ENCODE results near the gene MTHFR. TPM values are rescaled to one million over a fixed set of nuclear protein-coding genes. Genes with fewer than 3 reads are reported as not detected.
A peak's percentile ranks its signal among the peaks of the same experiment; 100 is the strongest.

The MTHFR gene
- total RNA-seq = 10 to 100 TPM; 36.6 to 43.2 (median 42.5) TPM
- long read RNA-seq, donor 1, full-length matches to known transcripts = 3 of 37 reads
- long read RNA-seq, donor 1, partial matches to known transcripts = 6 of 37 reads
- long read RNA-seq, donor 1, other reads (novel, unspliced or antisense) = 28 of 37 reads
- long read RNA-seq, donor 2, full-length matches to known transcripts = 1 of 7 reads
- long read RNA-seq, donor 2, partial matches to known transcripts = 0 of 7 reads
- long read RNA-seq, donor 2, other reads (novel, unspliced or antisense) = 6 of 7 reads

DNA sequence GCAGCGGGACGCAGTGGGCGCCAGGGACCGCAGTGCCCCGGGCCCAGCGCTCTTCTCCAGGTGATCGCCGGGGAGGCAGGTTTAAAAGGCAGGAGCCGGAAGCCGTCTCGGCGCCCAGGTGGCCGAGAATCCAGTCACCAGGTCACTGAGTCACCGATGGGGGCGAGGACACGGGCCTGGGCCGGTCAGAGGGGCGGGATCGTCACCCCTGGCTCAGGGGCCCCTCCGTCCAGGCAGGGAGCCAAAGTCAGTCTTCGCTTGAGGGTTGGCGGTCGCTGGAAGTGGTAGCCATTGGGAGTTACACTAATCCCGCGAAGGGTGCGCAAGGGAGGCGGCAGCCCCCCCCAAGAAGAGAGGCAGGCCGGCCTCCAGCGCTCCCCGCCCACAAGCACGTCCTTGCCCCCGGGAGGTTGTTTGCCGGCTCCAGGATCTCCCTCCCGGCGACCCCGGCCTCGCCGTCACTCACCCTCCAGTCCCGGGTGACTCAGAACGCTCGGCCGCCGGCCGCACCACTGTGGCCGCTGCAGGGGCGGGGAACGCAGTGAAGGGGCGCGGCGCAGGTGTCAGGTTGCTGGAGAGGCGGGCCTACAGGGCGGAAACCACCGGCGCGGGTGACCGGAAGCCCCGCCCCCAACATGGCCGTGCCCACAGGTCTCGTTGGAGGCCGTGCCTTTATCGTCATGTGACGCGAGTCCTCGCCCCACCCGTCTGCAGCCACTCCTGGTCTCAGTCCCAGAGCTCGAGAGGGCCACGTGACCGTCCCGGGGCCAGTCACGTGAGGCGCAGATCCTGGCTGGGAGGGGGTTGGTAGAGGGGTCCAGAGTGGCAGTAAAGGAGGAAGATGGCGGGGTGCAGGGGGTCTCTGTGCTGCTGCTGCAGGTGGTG lies at the start of gene MTHFR, which contains the start of gene CLCN6:
MTHFR (minus strand) TSS at position 543 of the 885 bp plus-strand sequence. CDS start 2,848 bp downstream, outside the sequence.
CLCN6 (plus strand) TSS at position 770 of the 885 bp plus-strand sequence; CDS start at position 842, 72 bp downstream.
- intact Hi-C loops (cut with DNase I, micrococcal nuclease) = no loop called here
- Histone ChIP-seq H3K4me3 (peak within 1 kb of the TSS; percentile 54), H3K36me3 (ENCODE audit: low read depth) (no peaks in the 10 kb centered on the region), H3K4me1 (ENCODE audit: low read depth) (peaks cover 42% of the 10 kb centered on the region), H3K9me3 (no peaks in the 10 kb centered on the region)
- DNase-seq (peak; percentile 99 to 100 (median 100)), ATAC-seq (peak; percentile 89)
- TF ChIP-seq, protein P1, sequence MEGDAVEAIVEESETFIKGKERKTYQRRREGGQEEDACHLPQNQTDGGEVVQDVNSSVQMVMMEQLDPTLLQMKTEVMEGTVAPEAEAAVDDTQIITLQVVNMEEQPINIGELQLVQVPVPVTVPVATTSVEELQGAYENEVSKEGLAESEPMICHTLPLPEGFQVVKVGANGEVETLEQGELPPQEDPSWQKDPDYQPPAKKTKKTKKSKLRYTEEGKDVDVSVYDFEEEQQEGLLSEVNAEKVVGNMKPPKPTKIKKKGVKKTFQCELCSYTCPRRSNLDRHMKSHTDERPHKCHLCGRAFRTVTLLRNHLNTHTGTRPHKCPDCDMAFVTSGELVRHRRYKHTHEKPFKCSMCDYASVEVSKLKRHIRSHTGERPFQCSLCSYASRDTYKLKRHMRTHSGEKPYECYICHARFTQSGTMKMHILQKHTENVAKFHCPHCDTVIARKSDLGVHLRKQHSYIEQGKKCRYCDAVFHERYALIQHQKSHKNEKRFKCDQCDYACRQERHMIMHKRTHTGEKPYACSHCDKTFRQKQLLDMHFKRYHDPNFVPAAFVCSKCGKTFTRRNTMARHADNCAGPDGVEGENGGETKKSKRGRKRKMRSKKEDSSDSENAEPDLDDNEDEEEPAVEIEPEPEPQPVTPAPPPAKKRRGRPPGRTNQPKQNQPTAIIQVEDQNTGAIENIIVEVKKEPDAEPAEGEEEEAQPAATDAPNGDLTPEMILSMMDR (IDR thresholded peaks at IDR 0.05) = no peak

DNA sequence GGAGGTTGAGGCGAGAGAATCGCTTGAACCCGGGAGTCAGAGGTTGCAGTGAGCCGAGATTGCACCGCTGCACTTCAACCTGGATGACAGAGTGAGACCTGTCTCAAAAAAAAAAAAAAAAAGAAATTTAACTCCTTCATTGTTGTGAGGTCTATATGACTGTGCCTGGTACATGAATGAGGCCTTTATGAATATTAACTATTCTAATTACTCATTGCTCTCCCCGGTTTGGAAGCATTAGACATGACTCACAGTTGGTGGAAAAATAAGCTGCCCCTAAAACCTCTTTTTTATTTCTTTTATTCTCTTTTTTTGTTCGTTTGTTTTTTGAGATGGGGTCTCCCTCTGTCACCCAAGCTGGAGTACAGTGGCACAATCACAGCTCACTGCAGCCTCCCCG lies 49.7 kb upstream of the MTHFR start:
- no peaks in the 10 kb centered on the region for H3K4me1 ChIP-seq (ENCODE audit: low read depth)
- H3K36me3 ChIP-seq (ENCODE audit: low read depth) = no peaks in the 10 kb centered on the region
- TF ChIP-seq, protein P1 (IDR thresholded peaks at IDR 0.05) = no peak
- DNase-seq (no peak), ATAC-seq (no peak)
- intact Hi-C loops (cut with DNase I, micrococcal nuclease) = no loop called here
- H3K9me3 ChIP-seq = no peaks in the 10 kb centered on the region
- H3K4me3 ChIP-seq = no peak overlapping the region

DNA sequence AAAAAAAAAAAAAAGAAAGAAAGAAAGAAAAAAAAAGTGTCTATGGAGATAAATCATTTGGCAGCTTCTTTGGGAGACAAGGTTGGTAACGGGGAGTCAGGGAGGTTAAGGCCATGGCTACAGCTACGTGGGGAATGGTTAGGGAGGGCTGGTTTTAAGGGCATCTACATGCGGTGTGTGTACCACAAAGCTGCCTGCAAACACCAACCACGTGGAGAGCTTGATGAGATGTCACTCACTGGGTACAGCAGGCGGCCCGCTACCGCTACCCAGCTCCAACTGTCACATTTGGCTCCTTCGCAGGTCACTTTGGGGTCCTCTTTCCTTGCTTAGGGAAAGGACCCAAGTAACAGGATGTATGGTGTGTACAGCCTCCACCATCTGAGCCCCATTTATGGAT lies 48.8 kb upstream of the MTHFR start:
- H3K9me3 ChIP-seq = no peaks in the 10 kb centered on the region
- TF ChIP-seq, protein P1 (IDR thresholded peaks at IDR 0.05) = no peak
- no peaks in the 10 kb centered on the region for H3K4me1 ChIP-seq (ENCODE audit: low read depth)
- no peak for ATAC-seq
- intact Hi-C loops (cut with DNase I, micrococcal nuclease) = no loop called here
- no peaks in the 10 kb centered on the region for H3K36me3 ChIP-seq (ENCODE audit: low read depth)
- H3K4me3 ChIP-seq = no peak overlapping the region
- DNase-seq = no peak

DNA sequence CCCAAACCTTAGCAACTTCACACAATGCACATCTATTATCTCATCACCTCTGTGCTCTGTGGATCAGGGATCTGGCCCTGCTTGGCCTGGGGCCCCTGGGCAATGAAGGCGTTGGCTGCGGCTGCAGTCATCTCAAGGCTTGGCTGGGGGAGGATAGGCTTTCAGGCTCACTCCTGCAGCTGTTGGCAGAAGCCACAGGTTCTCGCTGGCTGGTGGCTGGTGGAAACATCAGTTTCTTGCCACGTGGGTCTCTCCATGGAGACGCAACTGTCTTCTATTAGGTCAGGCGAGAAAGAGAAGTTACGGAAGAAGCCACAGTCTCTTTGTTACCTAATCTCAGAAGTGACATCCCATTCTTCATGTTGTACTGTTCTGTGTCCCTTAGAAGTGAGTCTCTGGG lies 45.4 kb upstream of the MTHFR start:
- intact Hi-C loops (cut with DNase I, micrococcal nuclease) = no loop called here
- DNase-seq = no peak
- Histone ChIP-seq H3K36me3 (ENCODE audit: low read depth) (no peaks in the 10 kb centered on the region), H3K4me3 (no peak overlapping the region), H3K4me1 (ENCODE audit: low read depth) (no peaks in the 10 kb centered on the region), H3K9me3 (no peaks in the 10 kb centered on the region)
- TF ChIP-seq, protein P1 (IDR thresholded peaks at IDR 0.05) = no peak
- ATAC-seq = no peak

DNA sequence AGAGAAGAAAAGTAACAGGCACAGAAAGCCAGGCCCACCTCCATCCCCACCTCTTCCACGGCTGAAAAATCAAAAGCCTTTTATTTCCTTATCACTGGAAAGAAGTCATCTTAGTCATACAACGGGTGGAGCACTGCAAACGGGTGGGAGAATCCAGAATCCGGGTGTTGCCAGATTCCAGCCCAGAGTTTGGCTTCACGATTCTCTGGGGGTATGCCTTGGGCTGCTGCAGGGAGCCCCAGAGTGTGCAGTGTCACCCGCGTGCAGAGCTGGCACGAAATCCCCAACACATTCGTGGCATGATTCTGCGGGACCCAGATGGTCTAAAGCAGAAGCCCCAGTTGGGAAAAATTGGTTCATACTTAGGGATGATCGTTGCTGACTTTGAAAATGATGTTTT lies 44.4 kb upstream of the MTHFR start:
- TF ChIP-seq, protein P1 (IDR thresholded peaks at IDR 0.05) = no peak
- DNase-seq = no peak
- ATAC-seq = no peak
- Histone ChIP-seq H3K4me1 (ENCODE audit: low read depth) (no peaks in the 10 kb centered on the region), H3K9me3 (no peaks in the 10 kb centered on the region), H3K4me3 (no peak overlapping the region), H3K36me3 (ENCODE audit: low read depth) (no peaks in the 10 kb centered on the region)
- intact Hi-C loops (cut with DNase I, micrococcal nuclease) = no loop called here
